GM10266 (cell line): ENCODE data around the gene CKB.

Experiments
- DNase-seq: peaks from one replicate; pipeline ENCODE4 v3.0.0; 2012; ENCODE audit errors: extremely low spot score
- TF ChIP-seq, protein P1 (sequence below): IDR thresholded peaks from 2 replicates; pipeline ENCODE4 v1.5.1; 2012; ENCODE audit warnings: mild to moderate bottlenecking, low read depth; ENCODE audit not compliant: control insufficient read depth, insufficient read depth; ENCODE audit errors: missing control alignments

Gene CKB

DNA sequence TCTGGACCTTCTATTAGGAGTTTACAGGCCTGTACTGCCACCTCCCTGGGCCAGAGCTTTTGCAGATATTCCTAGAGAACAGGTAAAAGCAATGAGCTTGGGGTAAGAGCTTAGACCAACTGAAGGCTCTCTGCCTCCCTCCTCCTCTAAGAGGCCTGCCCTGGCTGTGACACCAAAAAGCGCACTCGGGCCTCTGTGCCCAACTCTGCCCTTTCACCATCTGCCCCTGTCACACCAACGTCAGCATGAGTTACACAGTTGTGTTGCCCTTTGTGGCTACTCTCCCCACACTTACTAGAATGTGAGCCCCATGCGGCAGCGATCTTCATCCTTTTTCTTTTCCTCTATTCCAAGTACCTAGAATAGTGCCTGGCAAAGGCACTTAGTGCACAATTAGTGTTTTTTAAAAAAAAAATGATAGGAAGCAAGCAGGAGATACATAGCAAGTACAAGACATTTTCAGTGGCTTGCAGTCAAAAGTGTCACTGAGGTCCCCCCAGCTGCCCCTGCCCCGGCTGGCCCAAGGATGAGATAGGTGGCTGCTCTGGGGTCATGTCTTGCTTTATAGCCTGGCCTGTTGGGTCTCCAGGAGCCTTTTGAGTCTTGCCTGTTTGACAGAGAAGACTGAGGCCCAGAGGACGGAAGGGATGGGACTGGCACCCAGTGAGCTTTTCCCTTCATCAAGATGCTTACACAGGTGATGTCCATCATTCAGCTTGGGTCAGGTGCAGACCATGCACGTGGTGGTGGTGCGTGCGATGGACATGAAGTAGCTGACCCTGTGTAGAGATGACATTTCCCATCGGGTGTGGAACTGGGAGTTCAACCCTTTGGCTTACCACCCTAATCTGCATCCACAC, 12.5 kb downstream of the CKB start:
- no peak for DNase-seq
- TF ChIP-seq, protein P1, sequence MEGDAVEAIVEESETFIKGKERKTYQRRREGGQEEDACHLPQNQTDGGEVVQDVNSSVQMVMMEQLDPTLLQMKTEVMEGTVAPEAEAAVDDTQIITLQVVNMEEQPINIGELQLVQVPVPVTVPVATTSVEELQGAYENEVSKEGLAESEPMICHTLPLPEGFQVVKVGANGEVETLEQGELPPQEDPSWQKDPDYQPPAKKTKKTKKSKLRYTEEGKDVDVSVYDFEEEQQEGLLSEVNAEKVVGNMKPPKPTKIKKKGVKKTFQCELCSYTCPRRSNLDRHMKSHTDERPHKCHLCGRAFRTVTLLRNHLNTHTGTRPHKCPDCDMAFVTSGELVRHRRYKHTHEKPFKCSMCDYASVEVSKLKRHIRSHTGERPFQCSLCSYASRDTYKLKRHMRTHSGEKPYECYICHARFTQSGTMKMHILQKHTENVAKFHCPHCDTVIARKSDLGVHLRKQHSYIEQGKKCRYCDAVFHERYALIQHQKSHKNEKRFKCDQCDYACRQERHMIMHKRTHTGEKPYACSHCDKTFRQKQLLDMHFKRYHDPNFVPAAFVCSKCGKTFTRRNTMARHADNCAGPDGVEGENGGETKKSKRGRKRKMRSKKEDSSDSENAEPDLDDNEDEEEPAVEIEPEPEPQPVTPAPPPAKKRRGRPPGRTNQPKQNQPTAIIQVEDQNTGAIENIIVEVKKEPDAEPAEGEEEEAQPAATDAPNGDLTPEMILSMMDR = no peak

DNA sequence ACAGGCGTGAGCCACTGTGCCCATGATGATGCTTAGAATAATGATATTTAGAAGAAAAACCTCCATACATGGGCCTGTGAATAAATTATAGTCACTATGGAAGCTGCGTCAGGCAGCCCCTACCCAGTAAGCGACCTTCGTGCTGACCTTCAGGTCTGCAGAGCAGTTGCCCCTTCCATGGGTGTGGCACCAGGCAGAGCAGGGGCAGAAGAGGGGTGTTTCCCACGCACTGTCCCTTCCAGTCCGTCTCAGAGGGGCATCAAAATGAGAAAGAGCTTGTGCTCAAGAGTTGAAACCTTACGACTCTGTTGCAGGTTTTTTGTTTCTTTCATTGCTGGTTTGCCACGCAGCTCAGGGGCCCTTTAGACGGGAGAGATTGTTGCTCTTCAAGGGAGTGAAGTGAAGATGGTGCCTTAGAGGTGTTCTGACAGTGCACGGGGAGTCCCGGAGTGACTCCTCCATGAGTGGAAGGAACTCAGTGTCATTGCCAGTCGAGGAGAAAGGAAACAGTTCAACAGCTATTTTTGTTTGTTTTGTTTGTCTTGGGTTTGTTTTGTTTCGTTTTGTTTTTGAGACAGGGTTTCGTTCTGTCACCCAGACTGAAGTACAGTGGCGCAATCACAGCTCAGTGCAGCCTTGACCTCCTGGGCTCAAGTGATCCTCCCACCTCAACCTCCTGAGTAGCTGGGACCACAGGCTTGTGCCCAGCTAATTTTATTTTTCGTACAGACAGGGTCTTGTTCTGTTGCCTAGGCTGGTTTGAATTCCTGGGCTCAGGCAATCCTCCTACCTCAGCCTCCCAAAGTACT, 13.9 kb downstream of the CKB start:
- no peak for DNase-seq
- TF ChIP-seq, protein P1 = no peak

DNA sequence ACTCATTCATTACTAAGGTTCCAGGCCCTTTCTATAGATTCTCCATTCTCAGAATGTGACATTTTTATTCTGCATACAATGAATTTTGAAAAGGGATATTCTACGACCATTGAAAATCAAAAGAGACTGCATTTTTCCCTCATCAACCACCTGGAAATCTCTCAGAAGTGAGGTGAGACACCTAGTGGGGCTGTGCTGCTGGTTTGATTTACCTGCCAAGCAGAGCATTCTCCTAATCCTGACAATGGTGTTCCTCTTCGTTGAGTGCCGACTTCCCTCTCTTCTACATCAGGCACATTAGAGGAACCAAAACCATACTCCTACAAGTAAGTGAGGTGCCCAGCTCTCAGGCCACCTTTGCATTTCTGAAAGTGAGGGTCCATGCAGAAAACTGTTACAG, 14.9 kb downstream of the CKB start:
- DNase-seq = no peak
- TF ChIP-seq, protein P1 = peak; percentile 2

DNA sequence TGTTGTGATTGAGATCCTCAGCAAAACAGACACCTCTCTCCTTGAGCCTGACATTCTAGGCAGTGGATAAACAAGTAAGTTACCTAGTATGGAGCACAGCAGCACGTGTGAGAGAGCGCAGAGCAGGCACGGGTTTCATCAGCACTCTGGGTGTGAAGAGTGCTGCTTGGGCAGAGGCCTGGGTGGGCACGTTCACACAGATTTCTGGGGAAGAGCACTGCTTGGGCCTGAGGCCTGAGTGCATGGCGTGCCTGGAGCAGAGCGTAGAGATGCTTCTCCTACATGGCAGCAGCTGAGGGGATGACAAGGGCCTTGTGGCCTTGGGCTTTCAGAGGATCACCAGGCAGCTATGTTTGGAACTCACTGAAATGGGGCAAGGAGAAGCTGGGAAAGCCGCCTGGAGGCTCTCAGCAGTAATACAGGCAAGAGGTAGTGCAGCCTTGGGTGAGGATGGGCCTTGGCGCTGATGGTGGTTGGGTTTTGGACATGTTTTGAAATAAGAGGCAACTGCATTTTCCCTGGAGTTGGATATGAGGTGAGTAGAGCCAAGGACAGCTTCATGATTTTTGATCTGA, 17.6 kb downstream of the CKB start:
- TF ChIP-seq, protein P1 = no peak
- DNase-seq = no peak

DNA sequence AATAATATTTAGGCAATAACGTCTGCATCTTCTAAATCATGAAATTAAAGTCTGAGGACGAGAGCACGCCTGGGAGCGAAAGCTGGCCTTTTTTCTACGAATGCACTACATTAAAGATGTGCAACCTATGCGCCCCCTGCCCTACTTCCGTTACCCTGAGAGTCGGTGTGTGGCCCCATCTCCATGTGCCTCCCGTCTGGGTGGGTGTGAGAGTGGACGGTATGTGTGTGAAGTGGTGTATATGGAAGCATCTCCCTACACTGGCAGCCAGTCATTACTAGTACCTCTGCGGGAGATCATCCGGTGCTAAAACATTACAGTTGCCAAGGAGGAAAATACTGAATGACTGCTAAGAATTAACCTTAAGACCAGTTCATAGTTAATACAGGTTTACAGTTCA, 19.3 kb downstream of the CKB start:
- TF ChIP-seq, protein P1 = no peak
- DNase-seq = no peak

DNA sequence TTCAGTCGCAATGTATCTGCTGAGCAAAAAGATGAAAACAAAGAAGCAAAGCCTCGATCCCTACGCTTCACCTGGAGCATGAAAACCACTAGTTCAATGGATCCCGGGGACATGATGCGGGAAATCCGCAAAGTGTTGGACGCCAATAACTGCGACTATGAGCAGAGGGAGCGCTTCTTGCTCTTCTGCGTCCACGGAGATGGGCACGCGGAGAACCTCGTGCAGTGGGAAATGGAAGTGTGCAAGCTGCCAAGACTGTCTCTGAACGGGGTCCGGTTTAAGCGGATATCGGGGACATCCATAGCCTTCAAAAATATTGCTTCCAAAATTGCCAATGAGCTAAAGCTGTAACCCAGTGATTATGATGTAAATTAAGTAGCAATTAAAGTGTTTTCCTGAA, 19.8 kb downstream of the CKB start:
- DNase-seq = no peak
- TF ChIP-seq, protein P1 = no peak
